ENCODE data around the gene FKBP1B.
"Not testable (repeated sequence)": the region's sequence is repeated elsewhere in the genome, so short reads cannot be mapped to it uniquely, and the experiment has no call there.

FKBP1B gene

DNA sequence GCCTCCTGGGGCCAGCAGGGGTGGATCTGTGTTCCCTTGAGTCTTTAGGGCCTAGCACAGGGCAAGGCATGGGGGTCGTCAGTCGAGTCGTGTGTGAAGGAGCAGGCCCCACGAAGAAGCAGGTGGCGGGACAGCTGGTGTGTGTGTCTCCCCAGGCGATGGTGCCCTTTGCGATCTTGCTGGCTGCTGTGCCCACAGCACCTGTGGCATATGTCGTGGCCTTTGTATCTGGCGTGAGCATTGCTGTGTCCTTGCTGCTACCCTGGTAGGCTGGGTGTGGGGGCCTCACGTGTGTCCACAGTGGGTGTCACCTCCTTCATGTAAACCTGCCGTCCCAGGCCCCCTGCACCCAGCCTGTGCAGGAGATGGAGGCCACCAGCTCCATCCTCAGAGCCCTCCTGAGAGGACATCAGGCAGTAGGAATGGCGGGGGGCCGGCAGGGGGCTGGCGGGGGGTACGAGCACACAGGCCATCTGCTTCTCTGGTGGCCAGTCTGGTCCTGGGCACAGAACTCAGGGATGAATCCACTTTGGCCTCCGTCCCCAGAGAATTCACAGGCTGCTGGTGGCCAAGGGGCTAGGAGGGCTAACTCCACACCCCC, 26.5 kb upstream of the FKBP1B start:
- DNase-seq (ENCODE audit: low read depth): no peak

DNA sequence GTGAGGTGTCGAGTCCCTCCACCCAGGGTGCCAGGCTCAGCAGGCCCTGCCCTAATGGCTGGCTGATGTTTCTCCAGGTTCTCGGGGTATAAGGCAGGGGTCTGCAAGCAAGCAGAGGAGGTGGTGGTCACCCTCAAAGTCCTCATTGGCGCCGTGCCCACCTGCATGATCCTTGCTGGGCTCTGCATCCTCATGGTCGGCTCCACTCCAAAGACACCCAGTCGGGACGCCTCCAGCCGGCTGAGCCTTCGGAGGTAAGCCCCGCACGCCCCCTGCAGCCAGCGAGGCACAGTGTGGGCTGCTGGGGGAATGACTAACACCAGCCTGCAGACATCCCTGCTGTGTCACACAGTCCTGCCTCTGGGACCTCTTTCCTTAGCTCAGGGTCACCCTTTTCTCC, 25.5 kb upstream of the FKBP1B start:
- DNase-seq (ENCODE audit: low read depth): no peak

- DNase-seq (ENCODE audit: low read depth): no peak
Measured at GRCh38 chr2:24024996-24025663, 24.4 kb upstream of the FKBP1B start.

DNA sequence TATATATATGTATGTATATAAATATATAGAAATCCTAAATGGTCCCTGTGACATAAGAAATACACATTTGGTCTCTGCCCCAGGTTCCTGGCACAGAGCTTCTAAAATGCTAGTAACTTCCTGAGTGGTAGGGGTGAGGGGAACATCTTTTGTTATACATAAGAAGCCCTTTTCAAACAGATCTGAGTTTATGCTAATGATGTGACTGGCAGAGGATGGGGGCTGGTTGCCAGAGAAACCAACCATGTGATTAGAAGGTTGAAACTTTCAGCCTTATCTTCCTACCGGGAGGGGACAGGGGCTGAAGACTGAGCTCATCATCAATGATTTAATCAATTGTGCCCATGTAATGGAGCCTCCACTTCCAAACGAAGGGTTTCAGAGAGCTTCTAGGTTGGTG, 23.3 kb upstream of the FKBP1B start:
- DNase-seq (ENCODE audit: low read depth): no peak

DNA sequence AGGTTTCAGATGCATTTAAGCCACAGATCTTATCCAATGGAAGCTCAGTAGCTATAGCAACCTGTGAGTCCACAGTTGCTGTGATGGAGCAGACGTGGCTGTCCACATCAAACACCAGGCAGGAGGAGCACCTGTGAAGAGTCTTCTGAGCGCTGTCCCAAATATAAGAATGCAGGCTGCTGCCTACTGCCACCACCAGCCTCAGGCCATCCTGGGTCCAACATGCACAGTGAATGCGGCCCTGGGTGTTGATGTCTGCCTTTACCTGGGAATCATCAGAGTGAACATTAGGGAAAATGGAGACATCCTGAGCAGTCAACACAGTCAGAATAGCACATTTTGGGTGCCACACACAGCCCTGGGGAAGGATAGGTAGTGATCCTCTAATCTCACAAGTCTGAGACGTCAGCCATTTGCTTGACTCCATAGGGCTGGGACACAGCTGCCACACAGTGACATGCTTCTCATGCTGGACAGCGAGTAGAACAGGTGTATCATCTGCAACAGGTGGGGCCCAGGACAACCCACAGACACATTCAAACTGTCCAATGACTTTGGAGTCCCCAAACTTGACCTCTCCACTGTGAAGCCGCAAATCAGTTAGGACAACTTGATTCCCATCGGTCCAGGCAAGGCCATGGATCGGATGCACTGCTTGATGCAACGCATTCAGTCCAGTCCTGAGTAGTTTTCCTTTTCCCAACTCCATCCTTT, 10.6 kb upstream of the FKBP1B start:
- no peak for DNase-seq (ENCODE audit: low read depth)

DNA sequence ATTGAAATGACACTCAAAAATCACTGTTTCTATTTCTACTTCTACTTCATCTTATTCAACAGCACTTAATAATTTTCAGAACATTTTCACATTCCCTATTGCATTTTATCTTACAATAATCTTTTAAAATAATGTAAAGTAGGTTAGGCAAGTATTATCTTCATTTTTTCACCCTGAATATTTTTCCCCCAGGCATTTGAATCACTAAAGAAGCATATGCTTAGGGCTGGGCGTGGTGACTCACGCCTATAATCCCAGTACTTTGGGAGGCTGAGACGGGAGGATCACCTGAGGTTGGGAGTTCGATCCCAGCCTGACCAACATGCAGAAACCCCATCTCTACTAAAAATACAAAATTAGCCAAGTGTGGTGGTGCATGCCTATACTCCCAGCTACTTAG, 9.0 kb upstream of the FKBP1B start:
- DNase-seq (ENCODE audit: low read depth): no peak

DNA sequence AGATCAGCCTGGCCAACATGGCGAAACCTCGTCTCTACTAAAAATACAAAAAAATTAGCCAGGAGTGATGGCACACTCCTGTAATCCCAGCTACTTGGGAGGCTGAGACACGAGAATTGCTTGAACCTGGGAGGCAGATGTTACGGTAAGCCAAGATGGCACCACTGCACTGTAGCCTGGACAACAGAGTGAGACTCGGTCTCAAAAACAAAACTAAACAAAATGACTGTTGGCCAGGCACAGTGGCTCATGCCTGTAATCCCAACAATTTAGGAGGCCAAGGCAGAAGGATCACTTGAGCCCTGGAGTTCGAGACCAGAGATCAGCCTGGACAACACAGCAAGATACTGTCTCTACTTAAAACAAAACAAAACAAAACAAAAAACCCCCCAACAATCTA, 6.4 kb upstream of the FKBP1B start:
- not testable (repeated sequence) for DNase-seq (ENCODE audit: low read depth)

- no peak for DNase-seq (ENCODE audit: low read depth)
Measured at GRCh38 chr2:24045511-24046508, 3.7 kb upstream of the FKBP1B start.

GRCh38 chr2:24046599-24046929, 3.0 kb upstream of the FKBP1B start:
- DNase-seq (ENCODE audit: low read depth): no peak

GRCh38 chr2:24046930-24047702, 2.4 kb upstream of the FKBP1B start, which contains the start of gene WDCP:
Gene WDCP, minus strand, starts transcription at chr2:24047391. Its CDS starts 7,897 bp downstream, at chr2:24039494.
- peak; percentile 98 for DNase-seq (ENCODE audit: low read depth)

- DNase-seq (ENCODE audit: low read depth): no peak
Measured at GRCh38 chr2:24047703-24048033, 1.9 kb upstream of the FKBP1B start.

DNA sequence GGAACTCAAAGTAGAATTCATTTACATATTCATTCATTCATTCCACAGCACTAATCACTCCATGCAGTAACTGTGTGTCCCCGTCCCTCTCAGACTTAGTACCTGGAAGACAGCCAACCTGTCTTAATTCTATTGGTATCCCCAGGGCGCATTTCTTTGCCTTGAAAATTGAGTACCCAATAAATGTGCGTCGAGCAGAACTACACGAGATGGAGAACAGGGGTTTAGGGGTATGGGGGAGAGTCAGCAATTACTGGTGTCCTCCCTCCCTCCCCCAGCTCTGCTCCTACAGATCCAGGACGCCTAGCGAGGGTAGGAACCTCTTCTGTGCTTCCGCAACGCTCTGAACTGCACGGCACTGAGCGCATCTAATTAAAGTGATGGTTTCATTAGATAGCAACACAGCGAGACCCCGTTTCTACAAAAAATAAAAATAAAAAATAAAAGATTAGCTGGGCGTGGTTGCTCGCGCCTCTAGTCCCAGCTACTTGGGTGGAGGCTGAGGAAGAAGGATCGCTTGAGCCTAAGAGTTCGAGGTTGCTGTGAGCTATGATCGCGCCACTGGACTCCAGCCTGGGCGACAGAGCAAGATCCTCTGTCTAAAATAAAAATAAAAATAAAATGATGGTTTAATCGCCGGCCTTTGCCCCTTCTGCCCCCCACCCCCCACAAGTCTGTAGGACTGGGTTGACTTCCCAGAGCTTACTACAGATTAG, 614 bp upstream of the FKBP1B start:
- DNase-seq (ENCODE audit: low read depth): no peak

GRCh38 chr2:24050041-24050979, 769 bp downstream of the FKBP1B start:
- no peak for DNase-seq (ENCODE audit: low read depth)

- DNase-seq (ENCODE audit: low read depth): no peak
Measured at GRCh38 chr2:24051833-24052232, 2.3 kb downstream of the FKBP1B start.

DNA sequence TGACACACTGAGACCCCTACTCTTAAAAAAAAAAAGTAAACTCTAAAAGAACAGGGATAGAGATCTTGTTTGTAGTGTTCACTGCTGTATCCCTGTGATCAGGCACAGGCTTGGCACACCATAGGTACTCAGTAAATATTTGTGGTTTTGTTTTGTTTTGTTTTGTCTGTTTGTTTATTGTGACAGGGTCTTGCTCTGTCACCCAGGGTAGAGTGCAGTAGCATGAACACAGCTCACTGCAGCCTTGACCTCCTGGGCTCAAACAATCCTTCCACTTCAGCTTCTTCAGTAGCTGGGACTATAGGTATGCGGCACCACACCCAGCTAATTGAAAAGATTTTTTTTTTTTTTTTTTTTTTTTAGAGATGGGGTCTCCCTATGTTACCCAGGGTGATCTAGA, 3.4 kb downstream of the FKBP1B start:
- DNase-seq (ENCODE audit: low read depth): no peak

DNA sequence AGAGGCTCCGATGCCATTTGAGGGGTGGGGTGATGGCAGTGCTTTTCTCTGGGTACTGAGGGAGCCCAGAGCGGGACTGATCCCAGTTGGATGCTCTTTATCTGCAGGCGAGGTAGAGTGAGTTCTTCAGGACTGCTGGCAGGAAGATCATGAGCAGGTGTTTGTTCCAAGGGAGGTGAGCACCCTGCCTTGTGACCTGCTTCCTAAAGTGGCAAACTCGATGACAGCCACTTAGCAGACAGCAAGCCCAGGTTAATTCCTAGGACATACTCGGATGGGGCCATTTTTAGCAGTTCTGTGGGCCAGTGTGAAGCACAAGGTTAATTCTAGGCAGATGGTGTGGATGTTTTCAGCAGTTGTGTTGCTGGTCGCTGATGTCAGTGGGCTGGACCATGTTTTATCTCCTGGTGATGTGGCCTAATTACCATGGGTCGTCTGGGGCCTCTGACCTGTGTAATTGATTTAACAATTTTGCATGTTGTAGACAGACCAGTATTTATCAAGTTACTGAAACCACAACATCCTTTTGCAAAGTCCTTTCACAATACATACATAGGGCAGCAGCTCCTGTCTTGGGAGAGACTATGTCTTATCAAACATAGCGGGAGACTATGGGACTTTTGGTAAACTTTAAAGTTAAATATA, 4.9 kb downstream of the FKBP1B start:
- DNase-seq (ENCODE audit: low read depth): no peak

- no peak for DNase-seq (ENCODE audit: low read depth)
Measured at GRCh38 chr2:24055750-24056149, 6.2 kb downstream of the FKBP1B start.

DNA sequence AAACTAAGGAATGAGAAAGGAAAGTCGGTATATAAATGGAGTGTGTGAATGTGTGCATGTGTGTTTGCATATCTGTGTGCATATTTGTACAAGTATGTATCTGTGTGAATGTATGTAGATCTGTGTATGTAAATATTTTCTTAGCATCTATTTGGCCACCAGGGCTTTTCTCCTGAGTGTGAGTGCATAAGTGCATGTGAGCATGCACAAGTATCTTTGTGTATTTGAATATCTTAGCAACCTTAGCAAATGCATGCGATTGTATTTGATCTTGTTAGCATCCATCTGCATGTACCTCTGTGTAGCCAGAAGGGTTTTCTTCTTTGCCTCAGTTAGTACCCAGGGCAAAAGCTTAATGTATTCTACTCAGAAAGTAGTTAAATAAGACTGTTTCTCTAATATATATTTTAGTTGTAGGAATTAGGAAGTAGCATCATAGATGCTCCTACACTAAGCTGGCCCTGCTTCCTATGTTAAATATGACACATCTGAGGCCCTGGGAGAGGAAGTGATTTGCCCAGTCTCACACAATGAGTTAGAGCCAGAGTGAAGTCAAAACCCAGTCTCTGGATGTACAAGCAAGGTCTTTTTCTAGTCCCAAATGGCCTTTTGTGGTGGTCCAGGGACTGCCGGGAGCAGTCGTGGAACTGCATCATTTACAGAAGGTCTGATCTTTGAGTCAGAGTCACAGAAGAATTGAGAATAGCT, 9.2 kb downstream of the FKBP1B start:
- no peak for DNase-seq (ENCODE audit: low read depth)

DNA sequence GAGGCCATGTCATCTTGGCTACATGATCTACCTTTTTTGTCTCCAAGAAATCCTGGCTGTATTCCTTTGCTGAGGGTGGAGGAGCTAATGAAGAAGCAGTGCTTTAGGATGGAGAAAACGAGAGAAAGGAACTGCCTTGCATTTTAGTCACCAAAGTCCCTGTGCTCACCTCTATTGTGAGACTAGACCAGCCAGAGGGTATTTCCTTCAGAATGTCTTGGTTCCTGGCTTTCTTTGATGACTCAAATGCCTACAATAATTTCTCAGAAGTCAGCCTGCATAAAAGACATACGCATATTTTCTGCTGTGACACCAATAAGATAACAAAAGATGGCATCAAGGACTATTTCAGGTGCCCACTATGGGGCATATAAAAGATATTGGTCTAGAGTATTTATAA, 15.8 kb downstream of the FKBP1B start:
- DNase-seq (ENCODE audit: low read depth): no peak
